Esophagus muscularis mucosa (tissue), 4 donors: ENCODE data around the gene PRSS50.

ENCODE experiments used
- EP300 ChIP-seq: sonication (generic); formaldehyde crosslinking; IDR thresholded peaks from one replicate; pipeline ENCODE4 v1.6.1; 2017; ENCODE audit warnings: antibody characterized with exemption
- POLR2A ChIP-seq: fragments of 450-650 bp; IDR thresholded peaks from one replicate; pipeline ENCODE4 v1.6.1; 2017; ENCODE audit warnings: antibody characterized with exemption, moderate library complexity, mild to moderate bottlenecking, low read depth
- TF ChIP-seq, protein P1 (sequence below), 3 experiments: fragments of 200-600 bp in 2 of 3; fragments of 450-650 bp in 1 of 3; sonication (generic) in 2 of 3; IDR thresholded peaks; one replicate each; pipeline ENCODE4 v1.5.1; 2017 to 2019; ENCODE audit warnings: antibody characterized with exemption in 3 of 3, mild to moderate bottlenecking in 2 of 3, moderate library complexity in 1 of 3

DNA sequence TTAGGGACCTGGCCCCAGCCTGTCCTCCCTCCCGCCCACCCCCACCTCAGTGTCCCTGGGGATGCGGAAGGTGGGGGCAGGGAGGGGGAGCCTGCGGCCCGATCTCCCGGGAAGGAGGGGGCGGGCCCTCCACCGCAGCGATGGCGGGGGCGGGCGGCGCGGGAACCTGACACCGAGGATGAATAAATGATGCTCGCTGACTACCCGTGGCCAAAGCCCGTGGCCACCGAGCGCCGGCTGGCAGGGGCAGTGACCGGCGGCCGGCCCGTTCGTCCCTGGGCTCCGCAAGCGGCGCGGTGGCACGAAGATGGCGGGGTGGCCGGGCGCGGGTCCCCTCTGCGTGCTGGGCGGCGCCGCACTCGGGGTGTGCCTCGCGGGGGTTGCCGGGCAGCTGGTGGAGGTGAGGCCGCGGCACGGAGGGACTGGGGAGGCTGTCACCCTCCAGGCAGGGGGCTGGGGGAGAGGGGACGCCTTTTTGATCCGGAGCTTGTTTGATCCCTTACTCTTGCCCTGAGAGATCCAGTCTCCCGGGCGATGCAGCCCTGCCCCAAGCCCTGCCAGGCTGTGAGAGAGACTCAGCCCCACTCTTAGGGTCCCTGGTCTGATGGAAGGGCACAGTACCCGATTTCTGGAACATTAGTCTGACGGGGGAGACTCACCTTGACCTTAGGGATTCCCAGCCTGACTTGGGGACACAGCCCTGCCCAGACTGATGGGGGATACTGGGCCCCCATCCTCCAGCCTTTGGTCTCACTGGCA lies 16.3 kb downstream of the PRSS50 start, which contains the start of gene TMIE:
- no peak for TF ChIP-seq POLR2A
- TF ChIP-seq, protein P1, sequence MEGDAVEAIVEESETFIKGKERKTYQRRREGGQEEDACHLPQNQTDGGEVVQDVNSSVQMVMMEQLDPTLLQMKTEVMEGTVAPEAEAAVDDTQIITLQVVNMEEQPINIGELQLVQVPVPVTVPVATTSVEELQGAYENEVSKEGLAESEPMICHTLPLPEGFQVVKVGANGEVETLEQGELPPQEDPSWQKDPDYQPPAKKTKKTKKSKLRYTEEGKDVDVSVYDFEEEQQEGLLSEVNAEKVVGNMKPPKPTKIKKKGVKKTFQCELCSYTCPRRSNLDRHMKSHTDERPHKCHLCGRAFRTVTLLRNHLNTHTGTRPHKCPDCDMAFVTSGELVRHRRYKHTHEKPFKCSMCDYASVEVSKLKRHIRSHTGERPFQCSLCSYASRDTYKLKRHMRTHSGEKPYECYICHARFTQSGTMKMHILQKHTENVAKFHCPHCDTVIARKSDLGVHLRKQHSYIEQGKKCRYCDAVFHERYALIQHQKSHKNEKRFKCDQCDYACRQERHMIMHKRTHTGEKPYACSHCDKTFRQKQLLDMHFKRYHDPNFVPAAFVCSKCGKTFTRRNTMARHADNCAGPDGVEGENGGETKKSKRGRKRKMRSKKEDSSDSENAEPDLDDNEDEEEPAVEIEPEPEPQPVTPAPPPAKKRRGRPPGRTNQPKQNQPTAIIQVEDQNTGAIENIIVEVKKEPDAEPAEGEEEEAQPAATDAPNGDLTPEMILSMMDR (IDR thresholded peaks at IDR 0.05), result no peak
- no peak for TF ChIP-seq EP300
